ENCODE measurements around the gene MRPL24.

DNA sequence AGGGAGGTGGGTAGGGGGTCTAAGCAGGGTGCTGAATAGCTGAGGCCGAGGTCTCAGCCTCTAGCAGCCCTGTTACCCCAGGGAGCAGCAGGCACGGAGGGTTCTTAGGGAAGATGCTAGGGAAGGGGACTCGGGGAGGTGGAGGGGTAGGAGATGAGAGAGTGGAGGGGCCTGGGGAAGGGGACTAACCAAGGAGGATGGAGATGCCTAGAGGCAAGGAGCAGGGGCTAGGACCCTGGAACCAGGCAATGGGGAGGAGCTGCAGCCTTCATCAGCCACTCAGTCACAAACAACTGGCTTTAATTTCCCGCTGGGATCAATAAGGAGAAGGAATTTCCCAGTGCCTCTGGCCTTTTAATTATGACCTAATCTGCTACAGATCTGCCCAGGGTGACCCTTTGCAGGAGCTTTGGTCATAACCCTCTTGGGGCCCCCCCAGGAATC, 32.6 kb downstream of the MRPL24 start:
- no peak for TF ChIP-seq SPI1 (IDR thresholded peaks at IDR 0.05; ENCODE audit: low read depth, low read length)
- no peak for TF ChIP-seq POLR2A (IDR thresholded peaks at IDR 0.05; ENCODE audit: low read depth, low read length)
- no peak for TF ChIP-seq POLR2AphosphoS5 (IDR thresholded peaks at IDR 0.05; ENCODE audit: low read depth, low read length)
- TF ChIP-seq TAF1 (IDR thresholded peaks at IDR 0.05; ENCODE audit: low read depth, low read length), result no peak
- no peak for TF ChIP-seq POU2F2 (IDR thresholded peaks at IDR 0.05; ENCODE audit: low read depth, low read length)
- TF ChIP-seq PAX5 (IDR thresholded peaks at IDR 0.05; ENCODE audit: insufficient read depth, low read length, severe bottlenecking), result no peak
